OCI-LY1 (cell line): ENCODE results near the gene CROCC.

Source experiments
- H2AFZ ChIP-seq: fragments of 200-600 bp; sonication (generic), shearing (Covaris generic); 2 replicates; pipeline ENCODE4 v1.6.0; 2014; ENCODE audit warnings: antibody characterized with exemption, mild to moderate bottlenecking, low read length
- H3F3A ChIP-seq: fragments of 200-600 bp; sonication (generic), shearing (Covaris generic); 2 replicates; pipeline ENCODE4 v1.6.0; 2014; ENCODE audit warnings: mild to moderate bottlenecking, antibody characterized with exemption, low read length, moderate library complexity; ENCODE audit not compliant: insufficient read depth
- H3K27ac ChIP-seq: fragments of 200-600 bp; sonication (generic); 2 replicates; pipeline ENCODE4 v1.5.1; 2014; ENCODE audit warnings: low read length, mixed run types, mild to moderate bottlenecking, low read depth; ENCODE audit not compliant: poor library complexity, severe bottlenecking
- H3K27me3 ChIP-seq: fragments of 200-600 bp; sonication (generic); 2 replicates; pipeline ENCODE4 v1.6.0; 2014; ENCODE audit warnings: antibody characterized with exemption, mild to moderate bottlenecking, low read length, moderate library complexity; ENCODE audit not compliant: insufficient read depth
- H3K36me3 ChIP-seq: fragments of 200-600 bp; sonication (generic); 2 replicates; pipeline ENCODE4 v1.6.1; 2014; ENCODE audit warnings: mild to moderate bottlenecking, antibody characterized with exemption, low read length, moderate library complexity, mixed read lengths; ENCODE audit not compliant: insufficient read depth
- H3K4me1 ChIP-seq: fragments of 200-600 bp; sonication (generic); 2 replicates; pipeline ENCODE4 v1.5.1; 2014; ENCODE audit warnings: mild to moderate bottlenecking, low read length, moderate library complexity; ENCODE audit not compliant: insufficient read depth, severe bottlenecking
- H3K4me2 ChIP-seq: fragments of 200-600 bp; sonication (generic), shearing (Covaris generic); 2 replicates; pipeline ENCODE4 v1.6.1; 2014; ENCODE audit warnings: low read length
- H3K4me3 ChIP-seq: fragments of 200-600 bp; sonication (generic); 2 replicates; pipeline ENCODE4 v1.5.1; 2014; ENCODE audit warnings: low read length, low read depth, mild to moderate bottlenecking, mixed read lengths; ENCODE audit not compliant: poor library complexity, severe bottlenecking
- H3K79me2 ChIP-seq: fragments of 200-600 bp; shearing (Covaris generic); 2 replicates; pipeline ENCODE4 v1.6.1; 2016; ENCODE audit warnings: mixed run types, low read length, mixed read lengths; ENCODE audit not compliant: insufficient read depth
- H3K9ac ChIP-seq: fragments of 200-600 bp; sonication (generic), shearing (Covaris generic); 2 replicates; pipeline ENCODE4 v1.6.1; 2014; ENCODE audit warnings: mild to moderate bottlenecking, low read length, mixed read lengths
- H3K9me2 ChIP-seq: fragments of 200-600 bp; sonication (generic), shearing (Covaris generic); 2 replicates; pipeline ENCODE4 v1.6.1; 2014; ENCODE audit warnings: low read depth, mild to moderate bottlenecking, low read length, mixed read lengths
- H3K9me3 ChIP-seq: fragments of 200-600 bp; shearing (Covaris generic); 2 replicates; pipeline ENCODE4 v1.6.1; 2014; ENCODE audit warnings: low read length, mixed read lengths
- H4K20me1 ChIP-seq: fragments of 200-600 bp; sonication (generic), shearing (Covaris generic); 2 replicates; pipeline ENCODE4 v1.6.0; 2016; ENCODE audit warnings: mild to moderate bottlenecking, low read length; ENCODE audit not compliant: insufficient read depth
- CTCF ChIP-seq: fragments of 200-600 bp; sonication (generic), shearing (Covaris generic); IDR thresholded peaks from 2 replicates; pipeline ENCODE4 v1.5.1; 2017; ENCODE audit warnings: mild to moderate bottlenecking, antibody characterized with exemption, low read length, moderate library complexity, mixed read lengths
- EZH2 ChIP-seq: fragments of 200-600 bp; sonication (generic), shearing (Covaris generic); IDR thresholded peaks from 2 replicates; pipeline ENCODE4 v1.8.0; 2017; ENCODE audit warnings: borderline replicate concordance, mixed run types, mild to moderate bottlenecking, antibody characterized with exemption, low read length, moderate library complexity, mixed read lengths

CROCC gene

DNA sequence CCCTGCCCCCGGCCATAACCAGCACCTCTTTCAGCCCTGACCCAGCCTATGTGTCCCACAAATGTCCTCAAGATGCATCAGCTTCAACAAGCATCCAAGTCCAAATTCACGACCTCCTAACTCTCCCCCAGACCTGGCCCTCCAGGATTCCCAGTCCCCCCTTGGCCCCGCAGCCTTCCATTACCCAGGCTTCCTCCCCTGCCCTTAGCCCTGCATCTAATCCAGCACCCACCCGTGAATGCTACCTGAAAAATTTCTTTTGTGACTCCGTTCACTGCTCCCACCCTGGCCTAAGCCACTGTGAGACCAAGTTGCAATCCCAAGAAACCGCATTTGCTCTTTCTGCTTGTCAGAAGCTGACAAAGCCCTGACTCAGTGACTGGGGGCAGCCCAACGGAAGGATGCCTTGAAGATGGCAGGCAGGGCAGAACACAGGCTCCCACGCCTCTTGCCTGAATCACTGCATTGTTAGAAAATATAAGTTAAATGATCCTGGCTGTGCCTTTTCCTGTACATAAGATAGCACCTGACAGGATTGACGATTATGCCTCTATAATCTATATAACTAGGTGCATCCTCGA, 59.6 kb downstream of the CROCC start:
- no peak overlapping the region for H3K9ac ChIP-seq
- no peak overlapping the region for H3K4me2 ChIP-seq
- no peaks in the 10 kb centered on the region for H3F3A ChIP-seq
- H3K27ac ChIP-seq = no peak overlapping the region
- no peaks in the 10 kb centered on the region for H4K20me1 ChIP-seq
- H3K4me1 ChIP-seq = no peaks in the 10 kb centered on the region
- H3K9me3 ChIP-seq = no peaks in the 10 kb centered on the region
- peaks cover 4% of the 10 kb centered on the region; the same call in 1 of the 2 replicates for H3K27me3 ChIP-seq
- TF ChIP-seq CTCF = no peak
- TF ChIP-seq EZH2 = no peak
- no peak overlapping the region for H3K4me3 ChIP-seq
- H3K79me2 ChIP-seq = no peaks in the 10 kb centered on the region
- H3K36me3 ChIP-seq = no peaks in the 10 kb centered on the region
- H3K9me2 ChIP-seq = no peaks in the 10 kb centered on the region
- no peak overlapping the region for H2AFZ ChIP-seq

DNA sequence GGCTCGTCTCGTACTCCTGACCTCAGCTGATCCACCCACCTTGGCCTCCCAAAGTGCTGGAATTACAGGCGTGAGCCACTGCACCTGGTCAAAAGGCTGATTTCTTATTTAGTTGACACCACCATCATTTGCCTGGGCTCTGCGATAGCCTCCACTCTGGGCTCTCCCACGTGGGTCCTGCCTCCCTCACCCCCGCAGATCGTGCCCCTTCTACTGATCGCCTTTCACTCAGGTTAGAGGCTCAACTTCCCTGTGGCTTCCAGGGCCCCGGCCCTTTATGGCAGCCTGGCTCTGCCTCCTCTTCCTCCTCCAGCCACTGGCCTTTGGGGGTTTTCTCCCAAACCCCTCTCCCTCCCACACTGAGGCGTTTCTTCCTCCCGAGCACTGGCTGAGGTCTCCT, 61.2 kb downstream of the CROCC start:
- no peak overlapping the region for H3K4me2 ChIP-seq
- no peaks in the 10 kb centered on the region for H3K79me2 ChIP-seq
- no peaks in the 10 kb centered on the region for H4K20me1 ChIP-seq
- no peak overlapping the region for H3K4me3 ChIP-seq
- no peak for TF ChIP-seq EZH2
- H2AFZ ChIP-seq = no peak overlapping the region
- no peaks in the 10 kb centered on the region for H3K9me3 ChIP-seq
- H3K9ac ChIP-seq = no peak overlapping the region
- H3K27me3 ChIP-seq = 0 out of 2 replicates have a peak, but pooled peaks cover 4% of the 10 kb centered on the region
- H3K27ac ChIP-seq = no peak overlapping the region
- H3K9me2 ChIP-seq = no peaks in the 10 kb centered on the region
- H3K36me3 ChIP-seq = no peaks in the 10 kb centered on the region
- H3K4me1 ChIP-seq = no peaks in the 10 kb centered on the region
- no peaks in the 10 kb centered on the region for H3F3A ChIP-seq

DNA sequence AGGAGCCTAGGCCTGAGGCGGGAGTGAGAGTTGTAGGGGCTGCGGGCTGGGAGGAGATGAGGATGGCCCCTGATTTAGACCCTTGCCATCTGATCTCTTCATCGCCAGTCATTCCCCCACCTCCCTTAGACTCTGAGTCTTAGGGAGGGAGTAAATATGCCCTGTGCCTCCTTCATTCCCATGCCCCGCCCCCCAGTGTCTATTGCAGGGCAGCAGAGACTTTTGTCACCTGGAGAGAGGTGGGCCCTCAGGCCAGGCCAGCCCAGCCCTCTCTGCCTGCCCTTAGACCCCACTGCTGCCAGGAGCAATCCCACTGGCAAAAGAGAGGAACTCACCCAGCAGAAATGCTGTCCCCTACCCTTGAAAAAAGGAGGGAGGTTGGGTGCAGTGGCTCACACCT, 61.9 kb downstream of the CROCC start:
- Histone ChIP-seq H3K9me2 (no peaks in the 10 kb centered on the region), H2AFZ (no peak overlapping the region), H3K27ac (no peak overlapping the region), H3F3A (no peaks in the 10 kb centered on the region), H3K9me3 (no peaks in the 10 kb centered on the region), H3K9ac (no peak overlapping the region), H3K4me2 (no peak overlapping the region), H3K4me1 (no peaks in the 10 kb centered on the region), H3K79me2 (no peaks in the 10 kb centered on the region), H3K36me3 (no peaks in the 10 kb centered on the region), H3K27me3 (0 out of 2 replicates have a peak, but pooled peaks cover 4% of the 10 kb centered on the region), H4K20me1 (no peaks in the 10 kb centered on the region), H3K4me3 (no peak overlapping the region)
- TF ChIP-seq EZH2 (no peak), CTCF (no peak)

- Histone ChIP-seq H3K36me3 (no peaks in the 10 kb centered on the region), H3K27ac (no peak overlapping the region), H3K9ac (no peak overlapping the region), H3K4me3 (no peak overlapping the region), H4K20me1 (no peaks in the 10 kb centered on the region), H3K9me2 (no peaks in the 10 kb centered on the region), H3K4me2 (no peak overlapping the region), H3F3A (no peaks in the 10 kb centered on the region), H3K79me2 (no peaks in the 10 kb centered on the region), H3K4me1 (no peaks in the 10 kb centered on the region), H3K9me3 (no peaks in the 10 kb centered on the region), H3K27me3 (no peaks in the 10 kb centered on the region), H2AFZ (no peak overlapping the region)
- TF ChIP-seq EZH2 = no peak
- no peak for TF ChIP-seq CTCF
Measured at GRCh38 chr1:16984717-16985116, 63.0 kb downstream of the CROCC start.
